Measurements from ENCODE around the gene MYO1G. TPM values are rescaled to one million over a fixed set of nuclear protein-coding genes. Genes with fewer than 3 reads are reported as not detected.

MYO1G gene
- total RNA-seq, 2 donors from 2014 or later = 0.78 to 2.2 TPM

DNA sequence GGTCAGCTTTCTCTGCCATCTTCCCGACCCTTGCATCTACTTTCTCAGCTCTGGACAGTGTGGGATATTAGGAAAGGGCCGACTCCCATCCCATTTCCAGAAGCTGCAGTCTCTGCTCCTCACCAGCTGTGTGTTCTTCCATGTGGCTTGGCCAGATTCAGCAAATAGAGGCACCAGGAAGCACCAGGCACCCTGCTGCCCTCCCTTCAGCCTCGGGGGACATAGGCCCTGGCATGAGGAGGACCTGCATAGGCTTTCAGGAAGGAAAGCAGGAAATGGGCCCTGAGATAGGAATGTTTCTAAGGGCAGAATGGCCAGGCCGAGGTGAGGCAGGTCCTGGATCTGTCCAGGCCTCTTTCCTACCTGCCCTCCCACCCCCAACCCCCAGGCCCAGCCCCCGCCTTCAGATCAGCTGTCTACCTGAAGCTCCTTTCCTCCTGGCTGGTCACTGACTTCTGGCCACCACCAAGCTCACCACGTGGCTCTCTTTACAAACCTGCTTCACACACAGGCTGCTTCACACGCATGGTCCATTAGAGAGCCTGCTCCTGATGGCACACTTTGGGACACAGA is 66.0 kb downstream of the MYO1G start:
- no peak for DNase-seq (ENCODE audit: low spot score)
- H3K27ac ChIP-seq = no peak overlapping the region
- no peaks in the 10 kb centered on the region for H3K9me3 ChIP-seq
- H3K4me1 ChIP-seq = peaks cover 0 to 9% of the 10 kb centered on the region in 2 donors
- no peak overlapping the region for H3K4me3 ChIP-seq
- TF ChIP-seq, protein P1, sequence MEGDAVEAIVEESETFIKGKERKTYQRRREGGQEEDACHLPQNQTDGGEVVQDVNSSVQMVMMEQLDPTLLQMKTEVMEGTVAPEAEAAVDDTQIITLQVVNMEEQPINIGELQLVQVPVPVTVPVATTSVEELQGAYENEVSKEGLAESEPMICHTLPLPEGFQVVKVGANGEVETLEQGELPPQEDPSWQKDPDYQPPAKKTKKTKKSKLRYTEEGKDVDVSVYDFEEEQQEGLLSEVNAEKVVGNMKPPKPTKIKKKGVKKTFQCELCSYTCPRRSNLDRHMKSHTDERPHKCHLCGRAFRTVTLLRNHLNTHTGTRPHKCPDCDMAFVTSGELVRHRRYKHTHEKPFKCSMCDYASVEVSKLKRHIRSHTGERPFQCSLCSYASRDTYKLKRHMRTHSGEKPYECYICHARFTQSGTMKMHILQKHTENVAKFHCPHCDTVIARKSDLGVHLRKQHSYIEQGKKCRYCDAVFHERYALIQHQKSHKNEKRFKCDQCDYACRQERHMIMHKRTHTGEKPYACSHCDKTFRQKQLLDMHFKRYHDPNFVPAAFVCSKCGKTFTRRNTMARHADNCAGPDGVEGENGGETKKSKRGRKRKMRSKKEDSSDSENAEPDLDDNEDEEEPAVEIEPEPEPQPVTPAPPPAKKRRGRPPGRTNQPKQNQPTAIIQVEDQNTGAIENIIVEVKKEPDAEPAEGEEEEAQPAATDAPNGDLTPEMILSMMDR (IDR thresholded peaks at IDR 0.05) = no peak
- H3K36me3 ChIP-seq = no peaks in the 10 kb centered on the region
- no peaks in the 10 kb centered on the region for H3K27me3 ChIP-seq

Other genes with a start within 250 kb of the MYO1G start
- gene ZMIZ2, start 230.2 kb downstream of the MYO1G start, total RNA-seq = 10 to 100 TPM; 14.1 to 21.3 TPM
- gene PPIA, start 182.3 kb downstream of the MYO1G start, total RNA-seq = 100 to 1,000 TPM; 820 to 834 TPM
- 100 to 1,000 TPM; 171 to 175 TPM for gene H2AZ2, start 130.9 kb downstream of the MYO1G start, total RNA-seq
- gene PURB, start 93.5 kb downstream of the MYO1G start, total RNA-seq = 10 to 100 TPM in 1 of 2 donors, 1 to 10 TPM in 1; 10.0 to 12.9 TPM
- 10 to 100 TPM; 26.5 to 34.0 TPM for gene CCM2, start 21.2 kb upstream of the MYO1G start, total RNA-seq
- gene NACAD, start 110.0 kb upstream of the MYO1G start, total RNA-seq = 1 to 10 TPM; 5.9 to 9.0 TPM
- 10 to 100 TPM; 46.1 to 48.2 TPM for gene TBRG4, start 132.7 kb upstream of the MYO1G start, total RNA-seq
- gene RAMP3, start 178.8 kb upstream of the MYO1G start, total RNA-seq = 10 to 100 TPM; 62.0 to 77.2 TPM

Measured in right atrium auricular region (tissue), 2 donors.